Upper lobe of right lung (tissue), 1 donor: ENCODE measurements around the gene EXOSC6. TPM values are rescaled to one million over a fixed set of nuclear protein-coding genes. Genes with fewer than 3 reads are reported as not detected.
A peak's percentile ranks its signal among the peaks of the same experiment; 100 is the strongest.

ENCODE experiments used
- ATAC-seq: fragments of 200-7000 bp; cut with Tn5 transposase; one replicate; pipeline ENCODE4 v1.9.1; 2020; ENCODE audit warnings: mild to moderate bottlenecking, moderate library complexity
- DNase-seq: peaks from one replicate; pipeline ENCODE4 v3.0.0-alpha.2; 2020
- H3K27ac ChIP-seq: fragments of 200-600 bp; one replicate; pipeline ENCODE4 v1.8.0; 2022
- H3K27me3 ChIP-seq: fragments of 200-600 bp; one replicate; pipeline ENCODE4 v1.8.0; 2022; ENCODE audit warnings: mild to moderate bottlenecking
- H3K36me3 ChIP-seq: fragments of 200-600 bp; one replicate; pipeline ENCODE4 v1.8.0; 2022
- H3K4me1 ChIP-seq: fragments of 200-600 bp; one replicate; pipeline ENCODE4 v1.8.0; 2022
- H3K4me3 ChIP-seq: fragments of 200-600 bp; one replicate; pipeline ENCODE4 v1.8.0; 2022; ENCODE audit warnings: mild to moderate bottlenecking
- H3K9me3 ChIP-seq: fragments of 200-600 bp; one replicate; pipeline ENCODE4 v1.8.0; 2022
- intact Hi-C: fragments of 100-400 bp; cut with DNase I; formaldehyde crosslinking; loops from one replicate; pipeline ENCODE4 v1.11.0; 2022
- total RNA-seq: library from RNA; stranded (reverse); fragmentation: NEBNext Ultra II Directional; extraction: Animal tissue kit (Norgen Biotek cat#: 25700); gene quantifications from one replicate; pipeline ENCODE4 v1.2.1, GENCODE V29; 2021
- TF ChIP-seq, protein P1 (sequence below): fragments of 200-600 bp; IDR thresholded peaks from one replicate; pipeline ENCODE4 v1.8.0; 2022; ENCODE audit warnings: antibody characterized with exemption
- donor health status: DM: no; HTN: yes; CAD: no; lungs with severe emphysema.

Gene EXOSC6
- total RNA-seq, 1 donor from 2014 or later, result 22.1 TPM

DNA sequence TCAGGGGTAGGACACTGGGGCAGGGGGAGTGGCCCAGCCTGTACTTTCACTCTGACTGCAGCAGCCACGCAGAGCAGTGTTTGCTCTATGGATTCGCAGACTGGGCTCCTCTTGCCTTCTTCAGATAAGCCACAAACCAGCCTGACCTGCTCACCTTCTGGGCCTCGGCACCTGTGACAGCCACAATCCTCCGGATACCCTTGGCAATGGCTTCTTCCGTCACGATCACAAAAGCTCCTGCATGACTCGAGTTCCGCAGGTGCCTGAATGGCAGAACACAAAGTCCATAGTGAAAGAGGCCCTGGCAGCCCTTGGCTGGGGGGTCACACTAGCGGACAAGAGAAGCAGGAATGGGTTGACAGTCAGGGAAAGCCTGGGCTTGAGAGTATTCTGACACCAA lies 3.8 kb upstream of the EXOSC6 start:
- Histone ChIP-seq H3K4me3 (no peak overlapping the region), H3K36me3 (peaks cover 86% of the 10 kb centered on the region), H3K4me1 (peaks cover 4% of the 10 kb centered on the region), H3K27me3 (no peaks in the 10 kb centered on the region), H3K27ac (no peak overlapping the region), H3K9me3 (no peaks in the 10 kb centered on the region)
- no peak for ATAC-seq
- TF ChIP-seq, protein P1, sequence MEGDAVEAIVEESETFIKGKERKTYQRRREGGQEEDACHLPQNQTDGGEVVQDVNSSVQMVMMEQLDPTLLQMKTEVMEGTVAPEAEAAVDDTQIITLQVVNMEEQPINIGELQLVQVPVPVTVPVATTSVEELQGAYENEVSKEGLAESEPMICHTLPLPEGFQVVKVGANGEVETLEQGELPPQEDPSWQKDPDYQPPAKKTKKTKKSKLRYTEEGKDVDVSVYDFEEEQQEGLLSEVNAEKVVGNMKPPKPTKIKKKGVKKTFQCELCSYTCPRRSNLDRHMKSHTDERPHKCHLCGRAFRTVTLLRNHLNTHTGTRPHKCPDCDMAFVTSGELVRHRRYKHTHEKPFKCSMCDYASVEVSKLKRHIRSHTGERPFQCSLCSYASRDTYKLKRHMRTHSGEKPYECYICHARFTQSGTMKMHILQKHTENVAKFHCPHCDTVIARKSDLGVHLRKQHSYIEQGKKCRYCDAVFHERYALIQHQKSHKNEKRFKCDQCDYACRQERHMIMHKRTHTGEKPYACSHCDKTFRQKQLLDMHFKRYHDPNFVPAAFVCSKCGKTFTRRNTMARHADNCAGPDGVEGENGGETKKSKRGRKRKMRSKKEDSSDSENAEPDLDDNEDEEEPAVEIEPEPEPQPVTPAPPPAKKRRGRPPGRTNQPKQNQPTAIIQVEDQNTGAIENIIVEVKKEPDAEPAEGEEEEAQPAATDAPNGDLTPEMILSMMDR, result no peak
- no peak for DNase-seq
- intact Hi-C loops, result no loop called here

DNA sequence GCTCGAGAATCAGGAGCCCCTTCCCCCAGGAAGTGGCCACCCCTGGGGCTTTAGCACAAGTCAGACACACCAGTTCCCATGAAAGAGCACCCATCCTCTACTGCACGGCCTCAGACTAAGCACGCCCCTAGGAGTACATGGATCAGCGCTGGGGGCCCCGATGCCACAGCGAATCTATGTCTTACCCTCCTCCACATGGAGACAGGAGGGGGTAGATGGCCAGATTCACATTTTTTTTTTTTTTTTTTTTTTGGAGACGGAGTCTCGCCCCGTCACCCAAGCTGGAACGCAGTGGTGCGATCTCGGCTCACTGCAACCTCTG lies 3.2 kb upstream of the EXOSC6 start:
- no peaks in the 10 kb centered on the region for H3K27me3 ChIP-seq
- TF ChIP-seq, protein P1, result no peak
- H3K9me3 ChIP-seq, result no peaks in the 10 kb centered on the region
- intact Hi-C loops, result no loop called here
- no peak overlapping the region for H3K4me3 ChIP-seq
- H3K36me3 ChIP-seq, result peaks cover 83% of the 10 kb centered on the region
- no peak for DNase-seq
- no peak for ATAC-seq
- peaks cover 10% of the 10 kb centered on the region for H3K4me1 ChIP-seq
- no peak overlapping the region for H3K27ac ChIP-seq

DNA sequence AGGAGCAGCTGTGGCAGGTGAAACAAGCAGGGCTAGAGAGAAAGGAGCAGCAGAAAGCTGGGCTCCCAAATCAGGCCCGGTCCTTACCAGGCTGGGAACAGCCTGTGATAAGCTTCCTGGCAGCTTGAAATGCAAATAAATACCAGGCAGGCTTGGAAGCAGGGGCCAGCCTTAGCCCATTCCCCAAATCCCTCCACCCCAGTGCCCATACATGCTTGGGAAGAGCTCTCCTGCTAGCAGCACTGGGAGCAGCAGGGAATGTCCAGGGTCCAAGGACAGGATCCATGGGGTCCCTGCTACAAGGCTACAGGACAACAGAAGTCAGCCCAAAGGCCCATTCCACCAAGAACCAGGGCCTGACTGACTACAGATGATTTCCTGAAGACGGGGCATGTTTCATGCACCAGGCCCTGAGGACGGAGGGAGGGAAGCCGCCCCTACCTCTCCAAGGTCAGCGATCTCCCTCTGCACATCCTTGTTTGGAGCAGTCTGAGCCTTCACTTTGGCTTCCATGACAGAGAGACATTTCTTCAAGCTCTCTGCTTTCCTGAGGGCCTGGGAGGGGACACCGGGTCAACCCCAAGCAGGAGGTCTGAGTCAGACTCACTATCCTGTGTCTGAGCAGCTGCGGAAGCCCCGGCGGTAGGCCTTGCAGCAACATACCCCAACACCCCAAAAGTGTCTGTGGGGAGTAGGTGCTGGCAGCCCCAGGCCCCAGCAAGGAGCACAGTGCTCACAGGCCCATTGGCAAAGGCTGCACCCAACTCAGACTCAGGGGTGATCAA lies 2.6 kb upstream of the EXOSC6 start:
- TF ChIP-seq, protein P1, result peak; percentile 3
- Histone ChIP-seq H3K36me3 (peaks cover 80% of the 10 kb centered on the region), H3K4me1 (peaks cover 16% of the 10 kb centered on the region), H3K27me3 (no peaks in the 10 kb centered on the region), H3K9me3 (no peaks in the 10 kb centered on the region), H3K4me3 (no peak overlapping the region), H3K27ac (no peak overlapping the region)
- intact Hi-C loops, result no loop called here
- ATAC-seq, result no peak
- DNase-seq, result no peak

DNA sequence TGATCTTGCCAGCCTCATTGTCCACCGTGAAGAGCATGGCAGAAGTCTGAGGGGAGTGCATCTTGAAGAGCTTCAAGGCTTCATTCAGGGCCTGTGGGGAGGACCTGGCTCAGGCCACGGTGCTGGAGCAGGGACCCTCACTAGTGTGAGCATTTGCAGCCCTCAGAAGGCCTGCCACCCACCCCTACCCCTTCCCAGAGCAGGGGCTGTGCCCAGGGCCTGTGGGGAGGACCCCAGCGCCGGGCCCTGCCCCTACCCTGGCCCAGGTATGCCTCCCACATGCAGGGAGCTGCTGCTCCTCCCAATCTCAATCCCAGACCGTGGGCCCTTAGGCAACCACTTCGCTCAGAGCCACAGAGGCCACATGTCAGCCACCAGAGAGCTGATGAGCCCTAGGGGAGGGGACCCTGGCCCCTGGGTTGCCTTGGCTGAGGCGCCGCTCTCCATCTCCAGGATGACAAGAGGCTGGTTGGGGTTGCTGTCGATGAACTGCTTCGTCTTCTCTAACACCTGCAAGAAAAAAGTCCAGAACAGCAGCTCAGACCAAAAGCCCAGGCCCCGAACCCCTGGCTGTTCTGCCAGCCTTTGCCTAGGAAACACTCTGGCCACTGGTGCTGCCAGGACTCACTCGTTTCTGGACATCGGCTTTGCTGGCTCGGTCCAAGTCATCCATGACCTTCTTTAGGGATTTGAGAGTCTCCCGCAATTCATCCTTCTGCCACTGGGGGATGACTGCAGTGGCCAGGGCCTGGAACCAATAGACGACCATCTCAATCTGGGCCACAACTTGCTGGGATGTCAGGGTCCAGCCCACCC lies 1.8 kb upstream of the EXOSC6 start:
- Histone ChIP-seq H3K4me1 (peaks cover 20% of the 10 kb centered on the region), H3K4me3 (no peak overlapping the region), H3K36me3 (peaks cover 72% of the 10 kb centered on the region), H3K27ac (no peak overlapping the region), H3K27me3 (no peaks in the 10 kb centered on the region), H3K9me3 (no peaks in the 10 kb centered on the region)
- no peak for DNase-seq
- no peak for ATAC-seq
- intact Hi-C loops, result no loop called here
- TF ChIP-seq, protein P1, result peak; percentile 44

DNA sequence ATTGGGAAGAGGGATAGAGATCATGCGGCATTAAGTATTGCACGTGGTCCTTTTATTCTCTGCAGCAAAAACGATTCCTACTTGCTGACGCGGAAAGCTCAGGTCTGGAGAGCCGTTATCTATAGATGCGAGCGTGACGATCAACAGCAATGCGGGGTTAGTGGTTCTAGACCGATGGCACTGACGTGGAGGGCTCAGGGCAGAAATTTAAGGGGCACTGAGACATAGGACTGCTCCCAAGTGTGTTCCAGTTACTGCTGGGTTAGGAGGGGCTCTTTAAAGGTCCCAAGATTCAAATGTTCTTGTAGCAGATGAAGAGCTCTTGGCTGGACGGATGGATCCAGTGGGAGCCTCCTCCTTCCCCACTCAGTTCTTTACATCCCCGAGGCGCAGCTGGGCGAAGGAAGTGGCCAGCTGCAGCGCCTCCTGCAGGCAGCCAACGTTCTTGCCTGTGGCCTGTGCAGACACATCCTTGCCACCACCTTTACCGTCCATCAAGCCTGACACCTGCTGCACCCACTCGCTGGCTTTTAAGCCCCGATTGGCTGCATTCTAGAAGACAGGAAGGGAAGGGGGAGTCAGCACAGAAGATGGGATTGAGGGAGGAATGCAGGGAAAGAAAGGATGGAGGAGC lies 732 bp upstream of the EXOSC6 start:
- H3K36me3 ChIP-seq, result peaks cover 61% of the 10 kb centered on the region
- H3K9me3 ChIP-seq, result no peaks in the 10 kb centered on the region
- DNase-seq (no peak), ATAC-seq (no peak)
- no peak overlapping the region for H3K27ac ChIP-seq
- H3K27me3 ChIP-seq, result no peaks in the 10 kb centered on the region
- H3K4me3 ChIP-seq, result peak overlapping the region; percentile 74
- intact Hi-C loops, result no loop called here
- TF ChIP-seq, protein P1, result peak; percentile 36
- H3K4me1 ChIP-seq, result peaks cover 22% of the 10 kb centered on the region
